ENCODE measurements around the gene SRL. TPM values are rescaled to one million over a fixed set of nuclear protein-coding genes. Genes with fewer than 3 reads are reported as not detected.

Gene SRL
- total and polyA plus RNA-seq, 2 of the 13 experiments (the other 11 are each of a cell fraction or from before 2014, with no cell fraction given) = 0.05 TPM; not detected in 1

- TF ChIP-seq IKZF4 (CRISPR knock-in tag; IDR thresholded peaks at IDR 0.05; ENCODE audit: borderline replicate concordance, low read depth, not compliant biosample characterization) (no peak), ZNF550 (CRISPR knock-in tag; IDR thresholded peaks at IDR 0.05; ENCODE audit: borderline replicate concordance) (no peak), ZSCAN20 (CRISPR knock-in tag; IDR thresholded peaks at IDR 0.05; ENCODE audit: borderline replicate concordance) (peak; percentile 32; the same call in 1 of the 2 replicates), NR2F1 (CRISPR knock-in tag; IDR thresholded peaks at IDR 0.05) (peak in 1 of 2 experiments; percentile 58; a peak in 2 of 4 replicates), MLLT10 (CRISPR knock-in tag; IDR thresholded peaks at IDR 0.05) (no peak), MIXL1 (CRISPR knock-in tag; IDR thresholded peaks at IDR 0.05) (peak; percentile 66; the same call in 1 of the 2 replicates), KLF11 (CRISPR knock-in tag; IDR thresholded peaks at IDR 0.05) (no peak), MEIS1 (CRISPR knock-in tag; IDR thresholded peaks at IDR 0.05; ENCODE audit: borderline replicate concordance) (no peak), CSRNP2 (CRISPR knock-in tag; conservative IDR thresholded peaks at IDR 0.05; ENCODE audit: low read depth) (no peak), ZNF101 (CRISPR knock-in tag; IDR thresholded peaks at IDR 0.05; ENCODE audit: borderline replicate concordance, low read depth) (no peak), AGO2 (optimal IDR thresholded peaks at IDR 0.05; ENCODE audit: low read depth, low read length) (no peak), KLF16 (CRISPR knock-in tag; IDR thresholded peaks at IDR 0.05) (no peak), HMGXB3 (CRISPR knock-in tag; IDR thresholded peaks at IDR 0.05; ENCODE audit: borderline replicate concordance) (no peak), ZBTB20 (CRISPR knock-in tag; IDR thresholded peaks at IDR 0.05; ENCODE audit: borderline replicate concordance, low read depth) (peak; percentile 54; the same call in 1 of the 2 replicates), SP4 (CRISPR knock-in tag; IDR thresholded peaks at IDR 0.05) (no peak), ZNF713 (CRISPR knock-in tag; IDR thresholded peaks at IDR 0.05) (no peak), PATZ1 (CRISPR knock-in tag; IDR thresholded peaks at IDR 0.05) (no peak), ZNF816 (CRISPR knock-in tag; IDR thresholded peaks at IDR 0.05; ENCODE audit: borderline replicate concordance) (no peak), ZNF674 (CRISPR knock-in tag; IDR thresholded peaks at IDR 0.05; ENCODE audit: low read depth) (no peak), MAFG (CRISPR knock-in tag; IDR thresholded peaks at IDR 0.05) (no peak), ZSCAN12 (CRISPR knock-in tag; IDR thresholded peaks at IDR 0.05) (no peak), PAWR (CRISPR knock-in tag; IDR thresholded peaks at IDR 0.05; ENCODE audit: borderline replicate concordance) (no peak), ZNF484 (CRISPR knock-in tag; IDR thresholded peaks at IDR 0.05; ENCODE audit: borderline replicate concordance, low read depth) (no peak)
These were observed 84.5 kb downstream of the SRL start (continued) for GRCh38 chr16:4157376-4157825.

All from HepG2 (cell line).